Fibroblast of the aortic adventitia (primary cell): ENCODE results near the gene DOK4. TPM values are rescaled to one million over a fixed set of nuclear protein-coding genes. Genes with fewer than 3 reads are reported as not detected.

Source experiments
- DNase-seq: peaks from one replicate; pipeline ENCODE4 v3.0.0-alpha.2; 2010; ENCODE audit warnings: low read depth
- H3K4me3 ChIP-seq: 2 replicates; pipeline ENCODE4 v1.5.1; 2011; ENCODE audit warnings: low read depth, mild to moderate bottlenecking, control low read depth, low read length, moderate library complexity
- total RNA-seq: library from RNA; depleted of rRNA; stranded (reverse); fragments of >200 nt; gene quantifications from 2 replicates; pipeline ENCODE4 v1.2.3, GENCODE V29; 2012; ENCODE audit warnings: low replicate concordance
- TF ChIP-seq, protein P1 (sequence below): IDR thresholded peaks from 2 replicates; pipeline ENCODE4 v1.5.1; 2011; ENCODE audit warnings: mild to moderate bottlenecking, low read length, control low read depth, inconsistent platforms; ENCODE audit not compliant: insufficient read depth

DOK4 gene
- total RNA-seq, 1 donor = 29.6 TPM

DNA sequence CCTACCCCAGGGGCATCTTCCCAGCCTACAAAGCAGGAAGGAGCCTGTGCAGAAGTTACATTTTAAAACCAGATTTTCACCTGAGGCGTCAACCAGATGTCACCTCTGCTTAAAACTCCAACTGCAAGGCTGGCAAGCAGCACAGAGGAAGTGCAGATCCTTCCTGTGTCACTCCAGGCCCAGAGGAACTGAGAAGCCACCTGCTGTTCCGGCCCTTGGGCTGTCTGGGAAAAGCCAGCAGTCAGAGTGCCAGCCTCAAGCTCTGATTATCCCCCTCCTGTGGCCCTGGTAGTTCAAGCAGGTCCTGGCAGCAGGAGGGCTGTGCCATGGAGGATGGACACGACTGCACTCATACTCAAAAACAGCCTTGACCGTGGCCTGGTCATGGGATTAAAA, 13.6 kb downstream of the DOK4 start:
- H3K4me3 ChIP-seq = no peak overlapping the region
- no peak for DNase-seq
- TF ChIP-seq, protein P1, sequence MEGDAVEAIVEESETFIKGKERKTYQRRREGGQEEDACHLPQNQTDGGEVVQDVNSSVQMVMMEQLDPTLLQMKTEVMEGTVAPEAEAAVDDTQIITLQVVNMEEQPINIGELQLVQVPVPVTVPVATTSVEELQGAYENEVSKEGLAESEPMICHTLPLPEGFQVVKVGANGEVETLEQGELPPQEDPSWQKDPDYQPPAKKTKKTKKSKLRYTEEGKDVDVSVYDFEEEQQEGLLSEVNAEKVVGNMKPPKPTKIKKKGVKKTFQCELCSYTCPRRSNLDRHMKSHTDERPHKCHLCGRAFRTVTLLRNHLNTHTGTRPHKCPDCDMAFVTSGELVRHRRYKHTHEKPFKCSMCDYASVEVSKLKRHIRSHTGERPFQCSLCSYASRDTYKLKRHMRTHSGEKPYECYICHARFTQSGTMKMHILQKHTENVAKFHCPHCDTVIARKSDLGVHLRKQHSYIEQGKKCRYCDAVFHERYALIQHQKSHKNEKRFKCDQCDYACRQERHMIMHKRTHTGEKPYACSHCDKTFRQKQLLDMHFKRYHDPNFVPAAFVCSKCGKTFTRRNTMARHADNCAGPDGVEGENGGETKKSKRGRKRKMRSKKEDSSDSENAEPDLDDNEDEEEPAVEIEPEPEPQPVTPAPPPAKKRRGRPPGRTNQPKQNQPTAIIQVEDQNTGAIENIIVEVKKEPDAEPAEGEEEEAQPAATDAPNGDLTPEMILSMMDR = no peak

DNA sequence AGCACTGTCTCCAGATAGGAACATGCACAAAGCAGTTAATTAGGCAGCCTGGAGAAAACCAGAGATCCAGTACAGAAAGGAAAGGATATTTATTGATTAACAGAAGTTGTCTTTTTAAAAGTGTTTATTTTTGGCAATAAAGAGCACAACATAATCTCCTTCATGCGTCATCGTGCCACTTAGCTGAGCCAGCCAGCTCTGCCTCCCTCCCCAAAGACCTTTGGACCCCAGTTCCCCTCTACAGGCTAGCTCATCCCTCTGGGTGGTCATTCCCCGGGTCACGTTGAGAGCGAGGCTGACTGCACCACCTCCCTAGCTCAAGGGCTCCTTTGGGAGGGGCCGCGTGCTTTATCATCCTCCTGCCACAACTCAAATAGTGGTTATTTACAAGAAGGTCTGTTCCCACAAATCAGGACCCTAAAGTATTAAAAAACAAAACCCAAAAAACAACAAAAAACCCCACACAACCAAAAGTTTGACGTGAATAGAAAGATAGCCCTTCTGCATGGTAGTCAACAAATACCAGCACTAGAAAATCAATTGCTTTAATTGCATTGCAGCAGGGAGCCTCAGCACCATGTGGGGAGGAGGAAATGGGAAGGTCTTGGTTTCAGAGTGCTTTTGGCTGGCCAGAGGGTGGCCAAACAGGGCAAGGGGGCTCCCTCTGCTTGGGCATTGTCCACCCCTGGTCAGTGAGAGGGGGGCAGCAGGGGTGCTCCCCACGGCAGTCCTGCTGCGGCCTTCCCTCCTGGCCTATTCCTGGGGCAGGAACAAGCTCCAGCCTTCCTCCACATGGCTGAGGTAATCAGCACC, 14.2 kb downstream of the DOK4 start:
- TF ChIP-seq, protein P1 = no peak
- no peak overlapping the region for H3K4me3 ChIP-seq
- no peak for DNase-seq

DNA sequence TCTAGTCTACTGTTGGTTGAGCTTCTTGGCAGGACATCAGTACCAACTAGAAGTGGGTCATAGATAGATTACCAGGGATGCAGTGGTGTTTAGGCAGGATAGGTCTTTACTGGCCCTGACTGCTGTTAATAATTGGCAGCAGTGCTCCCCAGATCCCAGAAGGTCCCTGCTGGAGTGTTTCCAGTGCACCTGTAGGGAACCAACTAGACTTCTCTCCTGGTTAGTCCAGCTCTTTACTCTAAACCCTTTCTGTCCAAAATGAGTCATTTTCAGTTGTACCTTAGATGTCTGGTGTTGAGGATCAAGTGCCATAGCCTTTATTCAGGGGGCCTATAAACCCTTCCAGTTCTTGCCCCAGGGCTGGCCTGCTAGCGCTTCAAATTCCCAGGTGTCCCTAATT, 15.1 kb downstream of the DOK4 start:
- TF ChIP-seq, protein P1 = no peak
- no peak overlapping the region for H3K4me3 ChIP-seq
- no peak for DNase-seq

DNA sequence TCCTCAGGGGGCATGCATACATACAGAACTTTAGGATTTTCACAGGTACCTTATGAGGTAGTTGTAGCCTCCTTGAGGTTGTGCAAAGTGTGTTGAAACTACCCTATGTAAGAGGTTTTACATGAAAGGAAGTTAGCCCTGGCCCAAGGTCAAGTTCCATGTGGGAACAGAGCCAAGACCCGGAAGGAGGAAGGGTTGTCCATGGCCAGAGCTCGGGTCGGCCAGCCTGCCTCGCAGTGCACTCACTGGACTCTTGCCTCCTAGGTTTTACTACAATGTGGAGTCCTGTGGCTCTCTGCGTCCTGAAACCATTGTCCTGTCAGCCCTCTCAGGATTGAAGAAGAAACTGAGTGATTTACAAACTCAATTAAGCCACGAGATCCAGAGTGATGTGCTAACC, 15.6 kb downstream of the DOK4 start:
- TF ChIP-seq, protein P1 = no peak
- no peak overlapping the region for H3K4me3 ChIP-seq
- DNase-seq = peak; percentile 60

DNA sequence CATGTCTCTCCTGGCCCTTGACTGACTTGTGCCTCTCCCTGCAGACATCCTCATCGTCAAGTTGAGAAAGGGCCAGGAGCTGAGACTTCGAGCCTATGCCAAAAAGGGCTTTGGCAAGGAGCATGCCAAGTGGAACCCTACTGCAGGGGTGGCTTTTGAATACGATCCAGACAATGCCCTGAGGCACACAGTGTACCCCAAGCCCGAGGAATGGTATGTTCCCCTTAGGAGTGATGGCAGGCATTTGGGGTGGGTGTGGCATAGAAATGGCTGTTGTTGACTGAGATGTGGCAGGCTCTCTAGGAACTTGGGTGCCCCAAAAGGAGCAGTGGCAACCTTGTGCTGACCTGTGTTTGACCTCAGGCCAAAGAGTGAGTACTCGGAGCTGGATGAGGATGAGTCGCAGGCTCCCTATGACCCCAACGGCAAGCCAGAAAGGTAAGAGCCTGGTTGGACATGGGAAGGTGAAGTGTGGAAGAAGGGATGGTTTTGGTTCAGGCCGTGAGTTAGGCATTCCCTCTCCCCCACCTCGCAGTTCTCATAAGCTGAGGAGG, 16.3 kb downstream of the DOK4 start:
- DNase-seq = no peak
- H3K4me3 ChIP-seq = no peak overlapping the region
- TF ChIP-seq, protein P1 = no peak

DNA sequence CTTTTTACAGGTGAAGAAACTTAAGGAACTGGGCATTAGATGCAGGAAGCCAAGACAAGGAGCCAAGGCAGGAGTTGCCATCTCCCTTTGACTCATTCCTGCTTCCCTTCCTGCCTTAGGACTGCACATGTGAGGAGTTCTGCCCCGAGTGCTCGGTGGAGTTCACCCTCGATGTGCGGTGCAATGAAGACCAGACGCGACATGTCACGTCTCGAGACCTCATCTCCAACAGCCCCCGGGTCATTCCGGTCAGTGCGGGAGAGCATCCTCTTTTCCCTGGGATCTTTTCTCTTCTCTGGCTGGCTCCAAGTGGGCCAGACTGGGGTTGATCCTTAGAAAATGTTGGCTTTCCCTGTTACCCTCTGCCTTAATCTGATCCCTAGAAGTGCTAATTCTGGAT, 17.2 kb downstream of the DOK4 start:
- no peak overlapping the region for H3K4me3 ChIP-seq
- TF ChIP-seq, protein P1 = no peak
- no peak for DNase-seq
